NCI-H2196 (cell line): Measurements from ENCODE around the gene CNOT2.

Experiments used
- DNase-seq: peaks from one replicate; lab custom pipeline; 2025; ENCODE audit not compliant: unreplicated experiment; lab: John Stamatoyannopoulos, UW

CNOT2 gene, protein sequence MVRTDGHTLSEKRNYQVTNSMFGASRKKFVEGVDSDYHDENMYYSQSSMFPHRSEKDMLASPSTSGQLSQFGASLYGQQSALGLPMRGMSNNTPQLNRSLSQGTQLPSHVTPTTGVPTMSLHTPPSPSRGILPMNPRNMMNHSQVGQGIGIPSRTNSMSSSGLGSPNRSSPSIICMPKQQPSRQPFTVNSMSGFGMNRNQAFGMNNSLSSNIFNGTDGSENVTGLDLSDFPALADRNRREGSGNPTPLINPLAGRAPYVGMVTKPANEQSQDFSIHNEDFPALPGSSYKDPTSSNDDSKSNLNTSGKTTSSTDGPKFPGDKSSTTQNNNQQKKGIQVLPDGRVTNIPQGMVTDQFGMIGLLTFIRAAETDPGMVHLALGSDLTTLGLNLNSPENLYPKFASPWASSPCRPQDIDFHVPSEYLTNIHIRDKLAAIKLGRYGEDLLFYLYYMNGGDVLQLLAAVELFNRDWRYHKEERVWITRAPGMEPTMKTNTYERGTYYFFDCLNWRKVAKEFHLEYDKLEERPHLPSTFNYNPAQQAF

GRCh38 chr12:70242695-70243509 is at the start of gene CNOT2:
Gene CNOT2, plus strand, starts transcription at chr12:70243433. Its CDS starts 34,794 bp downstream, at chr12:70278227.
- peak; percentile 90 for DNase-seq

DNA sequence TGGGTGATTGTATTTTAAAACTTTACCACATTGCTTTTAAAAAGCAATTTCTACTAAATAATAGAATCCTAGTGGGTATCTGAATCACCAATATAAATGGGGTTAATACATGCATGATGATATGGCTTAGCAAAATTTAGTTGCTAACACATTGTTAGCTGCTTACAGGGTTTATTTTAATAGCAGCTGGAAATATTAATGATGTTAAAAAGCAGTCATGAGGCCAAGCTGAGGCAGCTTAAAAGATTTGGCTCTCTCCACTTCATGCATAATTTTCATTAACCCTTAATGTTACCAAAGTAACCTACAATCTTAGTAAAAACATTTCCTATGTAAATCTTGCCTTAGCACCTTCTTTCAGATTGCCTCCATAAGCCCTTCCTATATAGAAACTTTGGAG is 49.2 kb upstream of the CNOT2 start:
- no peak for DNase-seq

DNA sequence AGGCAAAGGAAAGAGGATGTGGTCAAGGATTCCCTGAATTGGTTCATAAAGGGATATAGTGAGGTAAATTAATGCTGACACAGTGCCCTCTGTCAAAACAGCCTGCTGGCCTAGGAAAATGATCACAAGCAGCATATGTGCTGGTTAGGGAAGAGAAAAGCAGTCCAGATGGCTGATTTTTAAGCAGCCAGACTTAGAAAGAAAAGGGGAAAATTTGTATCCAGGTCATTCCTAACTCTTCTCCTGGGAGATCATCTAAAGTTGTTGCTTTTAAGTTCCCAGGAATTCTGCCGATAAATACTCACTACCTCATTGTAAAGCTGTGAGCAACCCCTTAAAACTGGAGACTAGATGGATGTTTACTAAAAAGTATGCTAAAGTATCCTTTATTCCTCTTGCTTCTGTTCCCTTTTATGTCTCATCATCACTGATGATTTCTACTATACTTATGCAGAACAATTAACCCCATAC is 46.4 kb upstream of the CNOT2 start:
- DNase-seq, result no peak

DNA sequence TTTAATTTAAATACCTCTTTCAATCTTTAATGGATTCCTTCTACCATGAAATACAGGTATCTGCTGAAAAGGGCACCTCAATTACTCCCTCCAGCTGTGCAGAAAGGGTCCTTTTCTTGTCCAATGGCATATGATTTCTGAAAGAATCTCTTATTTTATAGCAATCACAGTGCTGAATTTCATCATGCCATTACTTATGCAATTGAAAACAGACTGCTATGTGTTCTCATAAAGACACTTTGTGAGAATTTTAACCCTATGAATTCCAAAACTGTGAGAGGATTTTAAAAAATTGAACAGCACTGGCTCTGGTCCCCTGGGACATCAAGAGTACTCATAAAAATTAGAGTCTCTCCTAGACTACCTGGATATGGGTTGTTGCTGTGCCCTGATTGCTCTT is 45.9 kb upstream of the CNOT2 start:
- no peak for DNase-seq

GRCh38 chr12:70213707-70214106 is 29.5 kb upstream of the CNOT2 start:
- DNase-seq, result no peak

DNA sequence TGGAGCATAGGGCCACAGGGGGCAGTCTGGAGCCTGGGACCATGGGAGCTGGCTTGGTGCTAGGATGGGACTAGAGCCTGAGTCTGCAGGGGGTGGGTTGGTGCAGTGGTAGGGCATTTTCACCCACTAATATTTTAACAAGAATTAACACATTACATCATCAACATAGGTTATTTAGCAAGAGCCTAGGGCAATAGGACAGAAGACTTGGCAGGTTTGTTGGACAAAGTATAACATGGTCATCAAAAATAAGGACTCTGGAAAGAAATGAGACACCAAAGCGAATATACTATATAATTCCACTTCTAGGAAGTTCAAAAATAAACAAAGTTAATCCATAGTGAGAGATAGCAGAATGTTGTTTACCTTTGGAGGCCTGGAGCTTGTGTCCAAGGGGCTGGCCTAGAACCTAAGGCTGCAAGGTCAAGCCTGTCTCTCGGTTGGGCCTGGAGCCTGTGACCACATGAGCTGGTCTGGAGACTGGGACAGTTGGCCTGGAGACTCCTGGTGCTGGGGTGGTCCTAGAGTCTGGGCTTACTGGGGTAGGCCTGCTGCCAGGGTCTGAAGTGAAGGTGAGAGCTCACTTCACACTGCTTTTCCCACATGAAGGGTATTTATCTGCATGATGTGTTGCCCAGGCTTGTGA is 28.1 kb upstream of the CNOT2 start:
- DNase-seq, result no peak

DNA sequence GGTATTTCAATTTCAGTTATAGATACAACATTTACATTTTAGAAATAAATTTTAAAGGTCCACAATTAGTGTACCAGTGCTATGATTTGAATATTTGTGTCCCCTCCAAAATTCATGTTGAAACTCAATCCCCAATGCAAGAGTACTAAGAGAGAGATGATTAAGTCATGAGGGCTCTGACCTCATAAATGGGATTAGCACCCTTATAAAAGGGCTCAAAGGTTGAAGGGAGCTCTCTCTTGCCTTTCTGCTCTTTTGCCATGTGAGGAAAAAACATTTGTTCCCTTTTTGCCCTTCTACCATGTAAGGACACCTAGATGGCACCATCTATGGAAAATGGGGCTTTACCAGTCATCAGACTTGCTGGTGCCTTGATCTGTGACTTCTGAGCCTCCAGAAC is 25.8 kb upstream of the CNOT2 start:
- no peak for DNase-seq

GRCh38 chr12:70221626-70222025 is 21.6 kb upstream of the CNOT2 start:
- DNase-seq, result no peak

GRCh38 chr12:70227911-70228310 is 15.3 kb upstream of the CNOT2 start:
- DNase-seq, result no peak

GRCh38 chr12:70230934-70231606 is 12.2 kb upstream of the CNOT2 start:
- no peak for DNase-seq

DNA sequence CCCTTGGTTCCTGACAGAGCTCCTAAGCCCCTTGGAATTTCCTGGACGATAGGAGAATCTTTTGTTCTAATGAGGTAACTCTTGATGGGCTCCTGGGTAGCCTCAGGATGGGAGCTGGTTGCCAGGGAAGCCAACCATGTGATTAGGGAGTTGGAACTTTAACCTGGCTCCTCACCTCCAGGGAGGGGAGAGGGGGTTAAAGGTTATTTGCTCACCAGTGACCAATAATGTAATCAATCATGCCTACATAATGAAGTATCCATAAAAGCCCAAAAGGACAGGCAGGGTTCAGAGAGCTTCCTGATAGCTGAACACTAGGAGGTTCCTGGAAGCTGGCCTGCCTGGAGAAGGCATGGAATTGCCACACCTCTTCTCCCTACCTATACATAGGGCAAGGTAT is 6.2 kb upstream of the CNOT2 start:
- DNase-seq, result no peak

DNA sequence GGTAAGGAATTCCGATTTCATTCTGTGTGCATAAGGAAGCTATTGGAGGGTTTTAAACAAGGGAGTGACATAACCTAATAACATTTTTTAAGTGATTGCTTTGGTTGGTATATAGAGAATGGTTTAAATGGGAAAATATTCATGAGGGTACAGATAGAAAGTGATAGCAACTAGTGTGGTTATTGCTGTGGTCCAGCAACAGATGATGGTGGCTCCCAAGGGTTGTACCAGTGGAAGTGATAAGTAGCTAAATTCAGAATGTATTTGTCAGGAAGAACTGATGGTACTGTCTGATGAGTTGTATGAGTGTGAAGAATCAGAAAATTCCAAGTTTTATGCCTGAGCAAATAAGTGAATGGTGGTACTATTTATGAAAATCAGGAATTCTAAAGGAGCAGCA is 2.6 kb upstream of the CNOT2 start:
- DNase-seq, result no peak

- DNase-seq, result no peak
Measured at GRCh38 chr12:70241845-70242244, 1.4 kb upstream of the CNOT2 start.

GRCh38 chr12:70243510-70244371 is 508 bp downstream of the CNOT2 start:
- peak; percentile 80 for DNase-seq

GRCh38 chr12:70244409-70244808 is 1.2 kb downstream of the CNOT2 start:
- DNase-seq, result no peak

DNA sequence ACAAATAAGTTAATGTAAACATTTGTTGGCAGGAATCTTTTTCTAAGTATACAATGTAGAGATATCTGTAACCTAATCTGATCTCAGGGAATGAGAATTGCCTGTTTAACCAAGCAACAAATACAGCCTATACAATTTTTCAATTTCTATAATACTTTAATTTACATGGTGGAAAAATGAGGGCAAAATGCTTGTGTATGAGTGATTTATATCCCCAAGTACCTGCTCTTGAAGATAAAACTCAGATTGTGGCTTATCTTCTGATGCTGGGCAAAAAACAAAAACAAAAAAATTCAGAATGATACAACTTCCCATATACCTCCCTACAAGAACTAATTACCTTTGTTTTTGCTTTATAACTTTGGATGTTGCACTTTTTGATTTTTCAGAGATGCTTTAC is 2.2 kb downstream of the CNOT2 start:
- no peak for DNase-seq

DNA sequence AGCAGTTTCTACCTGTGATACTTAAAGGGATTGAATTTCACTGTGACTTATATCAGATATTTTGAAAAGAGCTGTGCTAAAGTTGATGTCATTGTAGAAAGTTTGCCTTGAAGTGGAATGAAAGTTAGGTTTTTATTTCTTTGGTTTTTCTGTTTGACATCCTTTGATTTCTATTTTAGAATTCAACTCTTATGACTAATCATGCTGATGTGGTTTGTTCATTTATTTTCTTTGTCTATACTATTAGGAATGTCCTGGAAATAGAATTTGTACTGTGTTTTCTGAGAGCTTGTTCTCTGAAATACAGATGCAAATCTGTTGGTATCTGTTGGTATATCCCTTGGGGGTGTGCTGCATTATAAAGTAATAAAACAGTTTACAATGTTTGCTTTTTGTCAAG is 3.3 kb downstream of the CNOT2 start:
- DNase-seq, result no peak

DNA sequence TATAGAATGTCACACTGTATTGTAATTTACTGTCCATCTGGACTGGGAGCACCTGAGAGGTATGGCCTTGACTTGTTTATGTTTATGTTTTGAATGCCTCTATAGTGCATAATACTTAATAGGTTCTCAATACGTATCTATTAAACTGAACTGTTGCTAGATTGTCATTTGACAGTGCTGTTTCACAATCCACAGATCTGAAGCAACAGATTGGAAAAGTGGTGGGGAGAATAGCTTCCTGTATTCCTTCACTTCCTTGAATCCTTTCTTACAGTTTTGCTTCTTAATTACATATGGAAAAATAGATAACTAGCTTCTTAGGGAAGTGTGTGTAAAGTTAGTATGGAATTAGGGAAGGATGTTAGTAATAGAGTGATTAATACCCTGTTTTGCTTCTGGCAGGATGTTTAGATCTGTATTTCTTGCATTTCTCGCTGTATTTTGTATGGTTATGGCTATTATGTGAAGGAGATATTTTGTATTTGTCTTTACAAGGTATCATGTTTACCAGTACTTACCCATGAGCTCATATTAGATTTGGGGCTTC is 4.5 kb downstream of the CNOT2 start:
- DNase-seq, result no peak

GRCh38 chr12:70248876-70249275 is 5.6 kb downstream of the CNOT2 start:
- DNase-seq, result no peak

DNA sequence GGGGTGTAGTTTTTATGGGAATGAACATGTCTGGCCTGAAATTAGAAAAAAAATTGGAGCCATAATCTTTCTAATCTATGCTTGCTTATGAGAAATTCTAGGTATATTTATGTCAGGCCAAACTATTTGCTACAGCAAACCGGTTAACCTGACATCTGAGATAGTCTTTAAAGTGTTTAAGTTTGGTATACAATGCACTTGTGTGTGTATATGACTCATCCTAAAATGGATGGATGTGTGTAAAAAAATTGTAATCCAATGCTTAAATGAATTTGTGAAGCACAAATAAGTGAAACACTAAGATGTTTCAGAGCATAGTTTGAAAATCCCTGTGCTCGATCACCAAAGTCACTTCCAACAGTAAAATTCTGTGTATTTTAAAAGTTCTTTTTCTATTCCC is 6.7 kb downstream of the CNOT2 start:
- DNase-seq, result no peak
